GM18909 (cell line): ENCODE results near the gene SLC16A3.
"Not testable (repeated sequence)": the region's sequence is repeated elsewhere in the genome, so short reads cannot be mapped to it uniquely, and the experiment has no call there.

ENCODE experiments used
- ATAC-seq: cut with Tn5 transposase; IDR thresholded peaks from one replicate; pipeline ENCODE4 v1.9.1; 2021; ENCODE audit warnings: mild to moderate bottlenecking; ENCODE audit not compliant: unreplicated experiment, poor library complexity

SLC16A3 gene

GRCh38 chr17:82228842-82229697, at the start of gene SLC16A3:
TSS of gene SLC16A3 (plus strand) at chr17:82229042. CDS start at chr17:82236009, 6,967 bp downstream.
- ATAC-seq = peak; percentile 41

- ATAC-seq = no peak
Observed at GRCh38 chr17:82179412-82179811, 49.4 kb upstream of the SLC16A3 start.

GRCh38 chr17:82179946-82180475, 48.8 kb upstream of the SLC16A3 start:
- no peak for ATAC-seq

- no peak for ATAC-seq
Observed at GRCh38 chr17:82180776-82181528, 47.9 kb upstream of the SLC16A3 start.

GRCh38 chr17:82184761-82185160, 44.1 kb upstream of the SLC16A3 start:
- ATAC-seq = no peak

- no peak for ATAC-seq
Observed at GRCh38 chr17:82186221-82186620, 42.6 kb upstream of the SLC16A3 start.

- ATAC-seq = no peak
Observed at GRCh38 chr17:82187500-82187899, 41.3 kb upstream of the SLC16A3 start.

GRCh38 chr17:82188001-82188961, 40.6 kb upstream of the SLC16A3 start:
- ATAC-seq = no peak

GRCh38 chr17:82193050-82193449, 35.8 kb upstream of the SLC16A3 start:
- not testable (repeated sequence) for ATAC-seq

- no peak for ATAC-seq
Observed at GRCh38 chr17:82193520-82194220, 35.2 kb upstream of the SLC16A3 start.

- ATAC-seq = no peak
Observed at GRCh38 chr17:82194765-82195164, 34.1 kb upstream of the SLC16A3 start.

GRCh38 chr17:82195675-82196672, 32.9 kb upstream of the SLC16A3 start:
- no peak for ATAC-seq

- ATAC-seq = no peak
Observed at GRCh38 chr17:82198092-82198491, 30.8 kb upstream of the SLC16A3 start.

- no peak for ATAC-seq
Observed at GRCh38 chr17:82199496-82199895, 29.3 kb upstream of the SLC16A3 start.

GRCh38 chr17:82200135-82200534, 28.7 kb upstream of the SLC16A3 start:
- ATAC-seq = no peak

GRCh38 chr17:82200743-82201497, 27.9 kb upstream of the SLC16A3 start:
- ATAC-seq = no peak

GRCh38 chr17:82201498-82201910, 27.3 kb upstream of the SLC16A3 start:
- ATAC-seq = no peak

- no peak for ATAC-seq
Observed at GRCh38 chr17:82202981-82203380, 25.9 kb upstream of the SLC16A3 start.
